Mucosa of stomach (tissue), 1 donor: ENCODE data around the gene MLC1.

Source experiments
- H3K27me3 ChIP-seq: one replicate; pipeline ENCODE4 v1.7.0; 2013; ENCODE audit warnings: mild to moderate bottlenecking, low read length; ENCODE audit not compliant: control insufficient read depth, insufficient read depth
- H3K36me3 ChIP-seq: one replicate; pipeline ENCODE4 v1.7.0; 2013; ENCODE audit warnings: low read length; ENCODE audit not compliant: control insufficient read depth, insufficient read depth
- H3K4me1 ChIP-seq: one replicate; pipeline ENCODE4 v1.7.0; 2013; ENCODE audit warnings: mild to moderate bottlenecking, low read length; ENCODE audit not compliant: control insufficient read depth, insufficient read depth
- H3K4me3 ChIP-seq: one replicate; pipeline ENCODE4 v1.7.0; 2013; ENCODE audit warnings: low read length
- H3K9ac ChIP-seq: one replicate; pipeline ENCODE4 v1.7.0; 2013; ENCODE audit warnings: mild to moderate bottlenecking, low read length, moderate library complexity
- H3K9me3 ChIP-seq: one replicate; pipeline ENCODE4 v1.7.0; 2013; ENCODE audit warnings: mild to moderate bottlenecking, low read length, moderate library complexity; ENCODE audit not compliant: control insufficient read depth
- donor health status: Pancreatic carcinoma.

MLC1 gene

DNA sequence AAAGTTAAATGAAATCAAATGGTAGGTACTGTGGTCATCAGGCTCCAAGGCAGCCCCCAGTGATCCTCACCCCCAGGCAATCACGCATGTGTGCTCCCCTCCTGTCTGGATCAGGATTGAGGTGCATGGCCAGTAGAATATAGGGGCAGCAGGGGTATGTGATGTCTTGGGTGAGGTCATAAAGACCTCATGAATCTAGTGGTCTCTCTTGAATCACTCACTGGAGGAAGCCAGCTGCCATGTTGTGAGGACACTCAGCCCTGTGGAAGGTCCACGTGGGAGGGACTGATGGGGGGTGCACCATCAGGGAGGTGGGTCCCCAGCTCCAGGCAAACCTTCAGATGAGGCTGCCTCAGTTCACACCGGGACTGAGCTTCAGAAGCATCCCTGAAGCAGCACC, 65.9 kb downstream of the MLC1 start:
- H3K4me3 ChIP-seq = no peak overlapping the region
- H3K36me3 ChIP-seq = no peaks in the 10 kb centered on the region
- peaks cover 30% of the 10 kb centered on the region for H3K27me3 ChIP-seq
- H3K9ac ChIP-seq = no peak overlapping the region
- peaks cover 29% of the 10 kb centered on the region for H3K4me1 ChIP-seq
- no peaks in the 10 kb centered on the region for H3K9me3 ChIP-seq

DNA sequence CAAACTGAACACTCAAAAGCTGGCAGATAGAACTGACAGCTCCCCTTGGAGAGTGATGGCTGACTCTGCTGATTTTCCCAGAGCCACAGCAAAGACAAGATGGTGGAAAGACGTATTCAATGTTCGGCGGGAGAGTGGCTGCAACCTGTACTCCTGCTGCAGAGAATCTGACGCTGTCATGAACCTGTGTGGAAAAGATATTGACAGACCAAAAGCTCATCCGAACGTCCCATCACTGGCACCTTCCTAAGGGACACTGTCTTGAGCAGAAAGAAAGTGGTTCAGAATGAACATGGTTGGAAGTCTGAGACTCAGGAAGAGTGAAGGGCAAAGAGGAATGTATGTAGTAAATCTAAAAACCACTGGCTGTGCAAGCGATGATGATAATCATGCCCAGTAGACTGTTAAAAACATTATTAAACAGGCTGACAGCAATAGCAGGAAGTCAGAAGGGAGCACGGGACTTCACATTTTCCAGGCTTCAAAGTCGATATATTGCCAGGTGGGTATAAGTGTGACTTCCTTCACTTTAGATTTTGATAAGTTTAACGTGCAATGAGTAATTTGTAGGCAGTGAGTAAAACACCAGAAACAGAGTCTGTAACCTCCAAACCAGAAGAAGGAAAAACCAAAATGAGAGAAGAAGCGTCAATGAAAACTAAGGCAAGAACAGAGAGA, 66.5 kb downstream of the MLC1 start:
- H3K36me3 ChIP-seq = no peaks in the 10 kb centered on the region
- H3K9me3 ChIP-seq = no peaks in the 10 kb centered on the region
- peaks cover 33% of the 10 kb centered on the region for H3K4me1 ChIP-seq
- H3K4me3 ChIP-seq = no peak overlapping the region
- no peak overlapping the region for H3K9ac ChIP-seq
- H3K27me3 ChIP-seq = peaks cover 35% of the 10 kb centered on the region

DNA sequence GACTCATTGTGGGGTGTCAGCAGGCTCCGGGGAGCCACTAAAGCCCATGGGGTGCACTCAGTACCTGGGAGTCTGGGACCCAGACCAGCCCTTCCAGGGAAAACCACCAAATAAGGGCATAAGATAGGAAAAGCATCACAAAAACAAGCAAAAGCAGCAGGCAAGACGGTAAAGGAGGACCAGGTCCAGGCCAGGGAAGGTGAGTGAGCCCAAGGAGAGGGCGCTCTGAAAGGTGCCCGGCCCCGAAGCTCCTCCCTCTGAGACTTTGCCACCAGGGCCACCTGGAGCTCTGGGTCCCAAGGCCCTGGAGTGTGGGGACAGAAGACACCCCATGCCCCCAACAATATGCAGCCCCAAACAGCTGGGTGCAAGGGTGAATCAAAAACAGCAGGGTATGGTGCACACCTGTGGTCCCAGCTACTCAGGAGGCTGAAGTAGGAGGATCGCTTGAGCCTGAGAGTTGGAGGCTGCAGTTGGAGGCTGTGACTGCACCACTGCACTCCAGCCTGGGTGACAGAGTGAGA, 67.5 kb downstream of the MLC1 start:
- no peak overlapping the region for H3K4me3 ChIP-seq
- peaks cover 41% of the 10 kb centered on the region for H3K4me1 ChIP-seq
- no peaks in the 10 kb centered on the region for H3K9me3 ChIP-seq
- H3K9ac ChIP-seq = no peak overlapping the region
- peaks cover 45% of the 10 kb centered on the region for H3K27me3 ChIP-seq
- no peaks in the 10 kb centered on the region for H3K36me3 ChIP-seq

DNA sequence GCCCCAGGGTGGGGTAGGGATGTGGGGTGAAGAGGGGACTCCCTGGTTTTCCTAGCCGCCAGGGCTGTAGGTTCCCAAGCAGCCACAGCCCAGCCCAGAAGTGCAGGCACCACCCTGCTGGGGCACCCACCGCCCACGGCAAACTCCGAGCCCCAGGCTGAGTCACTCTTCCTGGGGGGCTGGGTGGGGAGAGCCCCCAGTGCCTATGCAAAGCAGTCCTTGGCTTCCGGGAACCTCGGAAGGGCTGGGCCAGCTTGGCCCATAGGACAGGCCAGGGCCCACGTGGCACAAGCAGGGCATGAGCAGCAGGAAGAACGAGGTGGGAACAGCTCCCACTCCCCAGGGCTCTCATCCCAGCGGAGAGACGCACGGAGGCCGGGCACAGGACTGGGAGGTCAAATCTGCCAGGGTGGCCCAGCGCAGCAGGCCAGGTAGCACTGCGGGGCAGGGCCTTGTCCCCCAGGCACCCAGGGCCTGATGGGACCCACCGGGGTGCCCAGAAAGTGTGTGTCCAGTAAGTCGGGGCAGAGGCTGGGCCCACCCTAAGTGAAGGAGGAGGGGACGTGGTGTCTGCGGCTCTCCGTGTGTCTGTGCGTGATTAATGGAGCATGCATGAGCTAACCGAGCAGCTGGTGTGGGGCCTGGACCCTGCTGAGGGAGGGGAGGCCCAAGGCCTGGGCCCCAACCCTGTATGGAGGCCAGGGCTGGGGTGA, 68.1 kb downstream of the MLC1 start:
- Histone ChIP-seq H3K36me3 (no peaks in the 10 kb centered on the region), H3K9me3 (no peaks in the 10 kb centered on the region), H3K4me1 (peaks cover 47% of the 10 kb centered on the region), H3K27me3 (peaks cover 48% of the 10 kb centered on the region), H3K9ac (no peak overlapping the region), H3K4me3 (no peak overlapping the region)

DNA sequence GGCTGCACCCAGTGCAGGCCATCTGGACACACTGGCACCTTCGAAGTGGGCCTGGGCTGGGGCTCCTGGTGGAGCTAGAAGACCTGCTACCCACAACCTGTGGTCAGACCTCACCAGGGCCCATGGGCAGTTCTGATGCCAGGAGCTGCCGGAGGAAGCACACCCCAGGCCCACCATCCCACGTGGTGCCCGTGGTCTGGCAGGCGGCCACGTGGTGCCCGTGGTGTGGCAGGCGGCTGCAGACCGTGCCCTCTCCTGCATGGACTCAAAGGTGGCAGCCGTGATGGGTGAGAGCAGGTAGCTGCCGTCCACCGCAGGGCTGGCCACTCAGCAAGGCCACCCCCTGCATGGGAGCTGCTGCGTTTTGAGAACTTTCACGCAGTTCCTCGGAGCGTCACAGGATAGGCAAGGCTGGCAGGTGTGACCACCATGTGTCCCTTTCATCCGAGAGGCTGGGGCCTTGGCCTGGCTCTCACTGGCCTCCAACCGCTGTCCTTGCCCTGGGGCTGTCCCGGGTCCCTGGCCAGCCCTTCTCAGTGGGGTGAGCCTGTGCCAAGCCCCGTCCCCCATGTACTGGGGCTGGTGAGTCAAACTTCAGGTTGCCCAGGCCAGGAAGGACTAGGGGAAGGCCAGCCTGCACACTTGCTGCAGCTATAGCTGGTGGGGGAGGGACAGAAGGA, 68.8 kb downstream of the MLC1 start:
- peaks cover 54% of the 10 kb centered on the region for H3K4me1 ChIP-seq
- peaks cover 55% of the 10 kb centered on the region for H3K27me3 ChIP-seq
- no peak overlapping the region for H3K4me3 ChIP-seq
- no peaks in the 10 kb centered on the region for H3K36me3 ChIP-seq
- H3K9me3 ChIP-seq = no peaks in the 10 kb centered on the region
- no peak overlapping the region for H3K9ac ChIP-seq

DNA sequence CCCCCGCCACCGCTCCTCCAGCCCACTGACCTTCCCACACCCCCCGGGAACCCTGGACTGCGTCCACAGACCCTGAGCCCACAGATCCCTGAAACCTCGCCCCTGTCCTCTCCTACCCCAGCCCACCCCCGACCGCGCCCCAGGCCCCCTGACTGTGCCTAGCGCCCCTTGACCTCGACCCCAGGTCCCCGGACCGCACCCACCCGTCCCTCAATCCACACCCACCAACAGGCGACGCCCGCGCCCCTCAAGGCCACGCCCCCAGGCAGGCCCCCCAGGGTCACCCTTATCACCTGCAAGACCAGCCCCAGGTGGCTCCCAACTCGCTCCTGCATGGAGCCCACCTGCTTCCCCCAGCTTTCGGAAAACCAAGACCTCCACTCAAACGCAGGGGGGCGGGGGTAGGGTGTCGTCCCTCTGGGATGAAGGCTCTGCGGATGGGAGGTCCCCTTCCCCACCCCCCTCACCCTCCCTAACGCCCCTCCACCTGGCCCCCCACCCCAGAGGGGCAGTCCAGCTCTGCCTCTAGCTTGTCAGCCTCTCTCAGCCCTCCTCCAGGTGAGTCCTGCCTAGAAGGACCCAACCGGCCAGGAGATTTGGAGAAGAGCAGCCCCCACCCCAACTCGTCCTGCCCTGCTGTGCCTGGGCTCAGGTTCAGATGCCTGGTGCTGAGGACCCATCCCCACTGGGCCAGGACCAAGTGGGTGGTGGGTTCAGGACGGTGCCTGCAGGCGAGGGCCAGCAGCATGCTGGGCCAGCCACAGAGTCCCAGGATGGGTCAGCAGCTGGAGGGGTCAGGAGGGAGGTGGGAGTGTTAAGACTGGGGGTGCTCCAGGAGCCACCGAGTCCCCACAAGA, 69.5 kb downstream of the MLC1 start:
- Histone ChIP-seq H3K4me3 (no peak overlapping the region), H3K9ac (no peak overlapping the region), H3K4me1 (peaks cover 61% of the 10 kb centered on the region), H3K9me3 (no peaks in the 10 kb centered on the region), H3K27me3 (peaks cover 62% of the 10 kb centered on the region), H3K36me3 (no peaks in the 10 kb centered on the region)

DNA sequence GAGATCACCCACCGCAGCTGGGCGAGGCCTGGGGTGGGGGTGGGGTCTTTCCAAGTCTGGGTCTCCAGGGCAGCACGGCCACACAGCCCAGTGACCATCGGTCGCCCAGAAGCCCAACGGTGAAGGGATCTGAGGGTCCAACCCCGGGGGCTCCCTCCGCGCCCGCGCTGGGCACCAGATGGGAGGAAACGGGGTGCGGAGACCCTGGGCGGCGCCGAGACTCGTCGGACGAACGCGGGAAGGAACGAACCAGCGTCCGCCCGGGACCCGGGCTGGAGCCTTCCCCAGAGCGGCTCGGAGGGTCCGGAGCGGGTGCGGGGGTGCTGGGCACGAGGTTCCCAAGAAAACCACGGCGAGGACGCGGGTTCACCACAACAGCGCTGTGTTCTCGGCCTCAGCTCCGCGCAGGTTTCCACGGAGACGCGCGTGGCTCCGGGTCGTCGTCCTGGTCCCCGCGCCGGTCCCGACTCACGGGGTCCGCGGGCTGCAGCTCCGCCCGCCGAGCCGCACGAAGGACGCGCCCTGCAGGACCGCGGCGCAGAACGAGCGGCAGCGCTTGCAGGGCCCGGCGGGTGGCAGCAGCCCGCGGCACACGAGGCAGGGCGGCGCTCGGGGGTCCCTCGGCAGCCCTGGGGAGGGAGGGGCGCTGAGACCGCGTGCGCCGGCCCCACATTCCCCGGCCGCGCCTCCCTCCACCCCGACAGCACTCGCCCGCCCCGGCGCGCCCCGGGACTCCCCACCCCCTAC, 70.4 kb downstream of the MLC1 start:
- Histone ChIP-seq H3K9ac (no peak overlapping the region), H3K9me3 (no peaks in the 10 kb centered on the region), H3K27me3 (peaks cover 69% of the 10 kb centered on the region), H3K4me3 (no peak overlapping the region), H3K4me1 (peaks cover 61% of the 10 kb centered on the region), H3K36me3 (no peaks in the 10 kb centered on the region)

DNA sequence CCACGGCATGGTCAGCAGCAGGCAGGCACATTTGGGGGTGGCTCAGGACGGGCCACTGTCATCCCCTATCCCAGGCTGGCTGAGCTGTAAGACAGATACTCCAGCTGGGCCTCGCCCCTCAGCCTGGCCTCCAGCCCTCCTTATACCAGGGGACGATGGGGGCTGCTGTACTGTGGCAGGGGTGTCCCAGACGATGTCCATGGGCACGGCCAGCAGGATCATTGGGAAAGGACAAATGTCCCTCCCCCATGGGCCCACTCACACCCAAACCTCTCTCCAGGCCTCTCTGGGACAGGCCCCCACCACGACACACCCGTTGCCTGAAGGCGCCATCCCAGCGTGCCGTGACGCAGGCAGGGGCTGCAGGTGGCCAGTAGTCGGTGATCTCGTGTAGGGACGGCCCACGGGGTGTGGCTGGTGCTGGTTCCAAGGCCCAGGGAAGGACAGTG, 71.1 kb downstream of the MLC1 start:
- H3K4me3 ChIP-seq = no peak overlapping the region
- H3K9me3 ChIP-seq = no peaks in the 10 kb centered on the region
- H3K27me3 ChIP-seq = peaks cover 71% of the 10 kb centered on the region

DNA sequence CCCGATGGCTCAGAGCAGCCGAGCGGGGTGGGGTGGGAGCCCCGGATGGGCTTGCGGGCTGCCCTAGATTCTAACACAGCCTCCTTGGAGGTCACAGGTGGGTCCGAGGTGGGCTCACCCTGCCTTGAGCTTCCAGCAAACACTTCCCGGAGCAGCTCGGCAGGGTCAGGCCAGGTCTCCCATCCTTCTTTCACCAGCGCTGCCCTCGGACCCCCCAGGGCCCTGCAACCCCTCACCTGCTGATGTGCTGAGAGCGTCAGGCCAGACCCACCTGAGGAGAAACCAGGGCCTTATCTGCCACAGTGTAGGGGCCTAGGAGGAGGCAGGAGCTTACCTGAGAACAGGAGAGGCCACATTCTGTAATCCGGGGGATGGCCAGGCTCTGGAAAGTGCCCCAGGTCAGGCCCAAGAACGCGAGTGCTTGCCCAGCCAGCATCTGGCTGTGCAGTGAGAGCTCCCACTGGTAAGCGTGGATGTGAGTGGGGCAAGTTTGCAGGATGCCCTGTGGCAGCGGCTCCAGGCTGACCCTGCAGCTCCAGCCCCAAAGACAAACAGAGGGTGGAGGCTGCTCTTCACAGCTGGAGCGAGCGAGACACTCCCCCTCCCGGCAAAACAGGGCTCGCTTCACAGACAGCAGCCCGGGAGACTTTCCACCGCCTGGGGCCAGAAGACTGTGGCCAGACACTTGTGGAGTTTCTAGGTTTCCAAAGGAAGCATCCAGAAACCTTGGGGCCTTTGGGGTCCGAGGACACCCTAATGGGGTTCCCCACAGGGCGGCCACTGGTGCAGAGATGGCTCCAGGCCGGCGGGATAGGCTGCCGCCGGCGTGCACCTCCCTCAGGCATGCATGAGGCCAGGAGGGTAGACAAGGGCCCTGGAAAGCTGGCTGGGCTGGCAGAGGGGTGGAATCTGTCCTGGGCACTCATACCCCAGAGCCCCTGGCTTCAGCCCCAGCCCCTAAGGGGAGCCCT, 72.7 kb downstream of the MLC1 start, which contains the start of gene IL17REL:
Gene IL17REL, minus strand, starts transcription at position 555 of the 971 bp plus-strand sequence. Its CDS starts 119 bp downstream, at position 436.
- H3K9me3 ChIP-seq = no peaks in the 10 kb centered on the region
- H3K4me1 ChIP-seq = peaks cover 66% of the 10 kb centered on the region
- H3K4me3 ChIP-seq = no peak within 1 kb of the TSS
- H3K9ac ChIP-seq = no peak within 1 kb of the TSS
- peaks cover 68% of the 10 kb centered on the region for H3K27me3 ChIP-seq
- H3K36me3 ChIP-seq = no peaks in the 10 kb centered on the region

More for the DNA sequence above, 71.1 kb downstream of the MLC1 start:
- peaks cover 61% of the 10 kb centered on the region for H3K4me1 ChIP-seq
- H3K9ac ChIP-seq = no peak overlapping the region
- no peaks in the 10 kb centered on the region for H3K36me3 ChIP-seq

DNA sequence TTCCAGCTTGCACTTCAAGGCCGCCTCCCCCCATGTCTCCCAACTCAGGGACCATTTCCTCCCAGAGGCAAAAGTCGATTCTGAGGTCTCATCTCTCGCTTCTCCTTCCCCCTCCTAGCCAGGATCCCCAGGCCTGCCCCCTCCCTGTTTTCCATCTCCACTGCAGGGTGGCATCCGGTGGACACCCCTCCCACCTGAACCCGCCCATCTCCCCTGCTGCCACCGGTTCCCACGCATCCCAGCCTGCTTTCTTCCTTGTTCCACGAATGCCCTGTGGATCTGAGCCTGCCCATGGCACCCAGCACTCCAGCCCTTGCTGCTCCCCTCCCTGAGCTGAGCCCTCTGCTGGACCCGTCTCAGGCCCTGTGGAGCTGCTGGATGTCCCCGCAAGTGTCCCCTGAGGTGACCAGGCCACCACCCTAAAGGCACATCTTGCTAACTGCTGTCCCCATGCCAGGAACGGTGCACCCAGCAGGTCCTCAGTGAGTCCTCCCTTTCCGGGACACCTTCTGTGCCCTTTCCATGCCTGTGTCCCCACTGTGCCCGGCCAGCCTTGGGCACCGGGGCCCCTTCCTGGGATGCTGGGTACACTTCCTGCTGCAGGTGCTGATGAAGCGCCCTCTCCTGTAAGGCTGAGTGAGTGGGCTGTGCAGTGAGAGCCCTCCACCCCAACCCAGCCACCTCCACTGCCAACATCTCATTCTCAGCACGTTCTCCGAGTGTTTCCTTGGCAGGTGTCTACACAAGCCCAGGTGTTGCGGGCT, 73.6 kb downstream of the MLC1 start:
- Histone ChIP-seq H3K36me3 (no peaks in the 10 kb centered on the region), H3K27me3 (peaks cover 59% of the 10 kb centered on the region), H3K9ac (no peak overlapping the region), H3K4me1 (peaks cover 67% of the 10 kb centered on the region), H3K4me3 (no peak overlapping the region), H3K9me3 (no peaks in the 10 kb centered on the region)
